Measurements from ENCODE around the gene PLPP6. TPM values are rescaled to one million over a fixed set of nuclear protein-coding genes. Genes with fewer than 3 reads are reported as not detected.

Gene PLPP6
- polyA plus RNA-seq, 1 donor from 2014 or later: 26.3 TPM

GRCh38 chr9:4704129-4704528 lies 42.0 kb downstream of the PLPP6 start:
- H3F3A ChIP-seq (ENCODE audit: insufficient read depth, low read length, poor library complexity, severe bottlenecking): no peaks in the 10 kb centered on the region
- H3K27ac ChIP-seq (ENCODE audit: low read length): no peak overlapping the region
- no peak overlapping the region for H3K9ac ChIP-seq (ENCODE audit: low read length)
- H3K36me3 ChIP-seq (ENCODE audit: insufficient read depth, low read length): peaks cover 25% of the 10 kb centered on the region
- no peaks in the 10 kb centered on the region for H3K79me2 ChIP-seq (replicated peaks; ENCODE audit: insufficient read depth, low read length)
- TF ChIP-seq TAF1 (IDR thresholded peaks at IDR 0.05; ENCODE audit: low read depth): no peak
- TF ChIP-seq POLR2AphosphoS5 (IDR thresholded peaks at IDR 0.05): no peak
- no peak for TF ChIP-seq EP300 (conservative IDR thresholded peaks at IDR 0.05; ENCODE audit: poor library complexity, severe bottlenecking)
- no peak for TF ChIP-seq REST (IDR thresholded peaks at IDR 0.05; ENCODE audit: borderline replicate concordance)
- no peak for TF ChIP-seq EZH2 (IDR thresholded peaks at IDR 0.05; ENCODE audit: borderline replicate concordance, insufficient read depth, low read length, poor library complexity, severe bottlenecking)
- TF ChIP-seq MXI1 (conservative IDR thresholded peaks at IDR 0.05; ENCODE audit: poor library complexity, severe bottlenecking): no peak
- TF ChIP-seq, protein P1, sequence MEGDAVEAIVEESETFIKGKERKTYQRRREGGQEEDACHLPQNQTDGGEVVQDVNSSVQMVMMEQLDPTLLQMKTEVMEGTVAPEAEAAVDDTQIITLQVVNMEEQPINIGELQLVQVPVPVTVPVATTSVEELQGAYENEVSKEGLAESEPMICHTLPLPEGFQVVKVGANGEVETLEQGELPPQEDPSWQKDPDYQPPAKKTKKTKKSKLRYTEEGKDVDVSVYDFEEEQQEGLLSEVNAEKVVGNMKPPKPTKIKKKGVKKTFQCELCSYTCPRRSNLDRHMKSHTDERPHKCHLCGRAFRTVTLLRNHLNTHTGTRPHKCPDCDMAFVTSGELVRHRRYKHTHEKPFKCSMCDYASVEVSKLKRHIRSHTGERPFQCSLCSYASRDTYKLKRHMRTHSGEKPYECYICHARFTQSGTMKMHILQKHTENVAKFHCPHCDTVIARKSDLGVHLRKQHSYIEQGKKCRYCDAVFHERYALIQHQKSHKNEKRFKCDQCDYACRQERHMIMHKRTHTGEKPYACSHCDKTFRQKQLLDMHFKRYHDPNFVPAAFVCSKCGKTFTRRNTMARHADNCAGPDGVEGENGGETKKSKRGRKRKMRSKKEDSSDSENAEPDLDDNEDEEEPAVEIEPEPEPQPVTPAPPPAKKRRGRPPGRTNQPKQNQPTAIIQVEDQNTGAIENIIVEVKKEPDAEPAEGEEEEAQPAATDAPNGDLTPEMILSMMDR (IDR thresholded peaks at IDR 0.05; ENCODE audit: poor library complexity, severe bottlenecking): no peak
- TF ChIP-seq RAD21 (conservative IDR thresholded peaks at IDR 0.05): no peak
- no peak for TF ChIP-seq SMC3 (conservative IDR thresholded peaks at IDR 0.05; ENCODE audit: poor library complexity)
- no peak overlapping the region for H2AFZ ChIP-seq (ENCODE audit: low read depth, low read length)
- H3K4me3 ChIP-seq (ENCODE audit: low read length): no peak overlapping the region
- H3K4me2 ChIP-seq (ENCODE audit: low read length): no peak overlapping the region
- H4K20me1 ChIP-seq (ENCODE audit: insufficient read depth): no peaks in the 10 kb centered on the region
- H3K9me2 ChIP-seq (ENCODE audit: insufficient read depth, low read length): no peaks in the 10 kb centered on the region
- no peaks in the 10 kb centered on the region for H3K9me3 ChIP-seq (ENCODE audit: low read length)
- H3K27me3 ChIP-seq (ENCODE audit: insufficient read depth, low read depth, low read length): no peaks in the 10 kb centered on the region

- Histone ChIP-seq H3K9me3 (ENCODE audit: low read length) (no peaks in the 10 kb centered on the region), H3K36me3 (ENCODE audit: insufficient read depth, low read length) (peaks cover 20% of the 10 kb centered on the region), H3F3A (ENCODE audit: insufficient read depth, low read length, poor library complexity, severe bottlenecking) (no peaks in the 10 kb centered on the region), H3K79me2 (replicated peaks; ENCODE audit: insufficient read depth, low read length) (no peaks in the 10 kb centered on the region), H4K20me1 (ENCODE audit: insufficient read depth) (no peaks in the 10 kb centered on the region), H3K4me3 (ENCODE audit: low read length) (no peak overlapping the region), H2AFZ (ENCODE audit: low read depth, low read length) (no peak overlapping the region), H3K9me2 (ENCODE audit: insufficient read depth, low read length) (no peaks in the 10 kb centered on the region), H3K27me3 (ENCODE audit: insufficient read depth, low read depth, low read length) (no peaks in the 10 kb centered on the region), H3K9ac (ENCODE audit: low read length) (no peak overlapping the region), H3K27ac (ENCODE audit: low read length) (no peak overlapping the region), H3K4me2 (ENCODE audit: low read length) (no peak overlapping the region)
- TF ChIP-seq SMC3 (conservative IDR thresholded peaks at IDR 0.05; ENCODE audit: poor library complexity) (no peak), EZH2 (IDR thresholded peaks at IDR 0.05; ENCODE audit: borderline replicate concordance, insufficient read depth, low read length, poor library complexity, severe bottlenecking) (no peak)
Measured at GRCh38 chr9:4706021-4706420, 43.9 kb downstream of the PLPP6 start.
